Cardiac fibroblast (primary cell): ENCODE data around the gene DAND5.
A peak's percentile ranks its signal among the peaks of the same experiment; 100 is the strongest.
"Not testable (repeated sequence)": the region's sequence is repeated elsewhere in the genome, so short reads cannot be mapped to it uniquely, and the experiment has no call there.

Experiments used
- DNase-seq, 2 donors: peaks; one replicate each; pipeline versions ENCODE4 v3.0.0 to v3.0.0-alpha.2; 2010; ENCODE audit warnings: low read depth in 2 of 2
- H3K4me3 ChIP-seq, 2 donors: replicated peaks in 1 of 2; 1 replicate in 1 of 2; 2 replicates in 1 of 2; pipeline ENCODE4 v1.5.1; 2011; ENCODE audit warnings: low read depth in 2 of 2, low read length in 2 of 2, mild to moderate bottlenecking in 2 of 2, moderate library complexity in 1 of 2
- TF ChIP-seq, protein P1 (sequence below): IDR thresholded peaks from one replicate; pipeline ENCODE4 v1.5.1; 2011; ENCODE audit warnings: low read depth, mild to moderate bottlenecking, low read length, inconsistent platforms

Gene DAND5

DNA sequence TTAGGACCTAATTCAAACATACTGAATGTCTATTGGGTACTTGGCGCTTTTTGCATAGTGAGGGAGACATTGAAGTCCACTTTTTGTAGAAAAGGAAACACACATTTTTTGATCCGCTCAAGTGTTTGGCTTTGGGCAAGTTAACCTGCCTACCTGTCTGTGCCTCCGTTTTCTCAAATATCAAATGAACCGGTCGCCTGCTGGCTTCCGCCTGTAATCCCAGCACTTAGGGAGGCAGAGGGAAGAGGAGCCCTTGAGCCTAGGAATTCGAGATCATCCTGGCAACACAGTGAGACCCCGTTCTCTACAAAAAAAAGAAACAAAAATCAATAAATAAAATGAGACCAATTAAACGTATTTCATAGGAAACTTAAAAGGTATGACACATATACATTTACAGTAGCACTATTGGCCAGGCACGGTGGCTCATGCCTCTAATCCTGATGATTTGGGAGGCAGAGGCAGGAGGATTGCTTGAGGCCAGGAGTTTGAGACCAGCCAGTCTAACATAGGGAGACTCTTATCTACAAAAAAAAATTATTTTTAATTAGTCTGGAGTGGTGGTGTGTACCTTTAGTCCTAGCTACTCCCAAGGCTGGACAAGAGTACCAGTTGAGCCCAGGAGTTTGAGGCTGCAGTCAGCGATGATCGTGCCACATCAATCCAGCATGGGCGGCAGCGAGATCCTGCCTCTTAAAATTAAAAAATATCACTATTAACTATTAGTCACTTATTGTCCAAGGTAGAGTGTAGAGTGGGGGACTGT lies 22.5 kb upstream of the DAND5 start:
- DNase-seq = no peak
- H3K4me3 ChIP-seq = peak overlapping the region; percentile 60 to 76
- TF ChIP-seq, protein P1, sequence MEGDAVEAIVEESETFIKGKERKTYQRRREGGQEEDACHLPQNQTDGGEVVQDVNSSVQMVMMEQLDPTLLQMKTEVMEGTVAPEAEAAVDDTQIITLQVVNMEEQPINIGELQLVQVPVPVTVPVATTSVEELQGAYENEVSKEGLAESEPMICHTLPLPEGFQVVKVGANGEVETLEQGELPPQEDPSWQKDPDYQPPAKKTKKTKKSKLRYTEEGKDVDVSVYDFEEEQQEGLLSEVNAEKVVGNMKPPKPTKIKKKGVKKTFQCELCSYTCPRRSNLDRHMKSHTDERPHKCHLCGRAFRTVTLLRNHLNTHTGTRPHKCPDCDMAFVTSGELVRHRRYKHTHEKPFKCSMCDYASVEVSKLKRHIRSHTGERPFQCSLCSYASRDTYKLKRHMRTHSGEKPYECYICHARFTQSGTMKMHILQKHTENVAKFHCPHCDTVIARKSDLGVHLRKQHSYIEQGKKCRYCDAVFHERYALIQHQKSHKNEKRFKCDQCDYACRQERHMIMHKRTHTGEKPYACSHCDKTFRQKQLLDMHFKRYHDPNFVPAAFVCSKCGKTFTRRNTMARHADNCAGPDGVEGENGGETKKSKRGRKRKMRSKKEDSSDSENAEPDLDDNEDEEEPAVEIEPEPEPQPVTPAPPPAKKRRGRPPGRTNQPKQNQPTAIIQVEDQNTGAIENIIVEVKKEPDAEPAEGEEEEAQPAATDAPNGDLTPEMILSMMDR = no peak

- H3K4me3 ChIP-seq = no peak overlapping the region
- no peak for DNase-seq
- TF ChIP-seq, protein P1 = no peak
Measured at GRCh38 chr19:12947702-12948611, 21.4 kb upstream of the DAND5 start.

DNA sequence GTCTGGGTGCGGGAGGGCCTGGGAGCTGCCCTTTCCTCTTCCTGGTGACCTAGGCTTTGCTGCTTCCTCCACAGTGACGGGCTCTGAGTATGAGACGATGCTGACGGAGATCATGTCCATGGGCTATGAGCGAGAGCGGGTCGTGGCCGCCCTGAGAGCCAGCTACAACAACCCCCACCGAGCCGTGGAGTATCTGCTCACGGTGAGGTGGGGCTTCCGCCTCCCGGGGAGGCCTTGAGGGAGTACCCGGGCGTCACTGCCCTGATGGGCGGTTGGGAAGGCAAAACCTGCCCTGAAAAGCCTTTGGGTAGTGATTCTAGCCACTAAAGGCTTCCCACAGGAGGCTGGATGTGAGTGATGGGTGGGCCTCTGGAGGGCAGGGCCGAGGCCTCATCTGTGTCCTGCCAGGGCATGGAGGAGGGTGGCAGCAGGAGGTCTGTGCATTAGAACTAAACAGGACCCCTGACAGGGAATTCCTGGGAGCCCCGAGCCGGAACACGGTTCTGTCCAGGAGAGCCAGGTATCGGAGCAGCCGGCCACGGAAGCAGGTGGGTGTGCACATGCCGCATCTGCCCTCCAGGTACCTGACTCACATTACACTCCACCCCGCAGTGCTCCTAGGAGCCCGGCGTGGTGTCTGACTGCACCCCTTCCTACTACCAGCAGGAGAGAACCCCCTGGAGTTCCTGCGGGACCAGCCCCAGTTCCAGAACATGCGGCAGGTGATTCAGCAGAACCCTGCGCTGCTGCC lies 20.6 kb upstream of the DAND5 start:
- TF ChIP-seq, protein P1 = no peak
- DNase-seq = no peak
- no peak overlapping the region for H3K4me3 ChIP-seq

DNA sequence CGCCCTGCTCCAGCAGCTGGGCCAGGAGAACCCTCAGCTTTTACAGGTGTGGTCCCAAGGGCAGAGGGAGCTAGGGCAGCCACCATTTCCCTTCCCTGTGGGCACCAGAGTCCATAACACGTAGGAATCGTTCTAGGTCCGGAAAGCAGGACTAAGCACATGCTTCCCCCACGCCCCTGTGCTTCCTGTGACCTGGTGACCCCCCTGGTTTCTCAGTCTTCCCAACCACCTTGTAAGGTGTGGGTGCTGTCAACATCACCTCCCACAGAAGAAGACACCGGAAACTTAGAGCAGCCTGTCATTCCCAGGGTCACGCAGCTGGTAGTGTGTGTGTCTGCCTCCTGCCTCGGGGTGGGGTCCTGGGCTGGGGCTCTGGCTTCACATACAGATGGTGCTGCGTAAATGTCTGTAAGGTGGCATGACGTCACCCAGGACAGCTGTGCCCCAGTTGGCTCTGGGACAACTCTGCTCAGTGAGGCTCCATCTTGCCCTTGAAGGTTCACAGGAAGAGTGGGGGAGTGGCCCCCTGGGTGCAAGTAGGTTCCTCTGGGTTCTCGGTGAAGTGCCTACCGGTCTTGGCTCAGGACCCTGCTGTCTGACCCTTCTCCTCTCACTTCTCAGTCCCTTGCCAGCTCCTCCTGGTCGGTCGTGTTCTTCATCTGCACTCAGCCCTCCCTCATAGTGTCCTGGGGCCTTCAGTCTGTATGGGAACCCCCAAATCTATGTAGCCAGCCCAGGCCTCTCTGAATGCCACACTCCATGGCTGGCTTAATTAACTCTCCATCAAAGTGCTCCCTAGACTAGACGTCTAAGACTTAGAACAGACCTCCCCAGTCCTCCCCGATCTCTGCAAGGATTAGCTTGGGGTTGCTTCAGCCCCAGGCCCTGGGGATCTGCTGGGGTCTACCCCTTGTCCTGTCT lies 19.8 kb upstream of the DAND5 start:
- DNase-seq = no peak
- TF ChIP-seq, protein P1 = no peak
- H3K4me3 ChIP-seq = no peak overlapping the region

DNA sequence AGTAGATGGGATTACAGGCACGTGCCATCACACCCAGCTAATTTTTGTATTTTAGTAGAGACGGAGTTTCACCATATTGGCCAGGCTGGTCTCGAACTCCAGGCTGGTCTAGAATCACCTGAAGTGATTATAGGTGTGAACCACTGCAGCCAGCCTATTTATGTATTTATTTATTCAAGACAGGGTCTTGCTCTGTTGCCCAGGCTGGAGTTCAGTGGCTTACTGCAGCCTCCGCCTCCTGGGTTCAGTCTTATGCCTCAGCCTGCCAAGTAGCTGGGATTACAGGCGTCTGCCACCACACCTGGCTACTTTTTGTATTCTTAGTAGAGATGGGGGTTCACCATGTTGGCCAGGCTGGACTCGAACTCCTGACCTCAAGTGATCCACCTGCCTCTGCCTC lies 17.3 kb upstream of the DAND5 start:
- DNase-seq, H3K4me3 ChIP-seq: not testable (repeated sequence)

DNA sequence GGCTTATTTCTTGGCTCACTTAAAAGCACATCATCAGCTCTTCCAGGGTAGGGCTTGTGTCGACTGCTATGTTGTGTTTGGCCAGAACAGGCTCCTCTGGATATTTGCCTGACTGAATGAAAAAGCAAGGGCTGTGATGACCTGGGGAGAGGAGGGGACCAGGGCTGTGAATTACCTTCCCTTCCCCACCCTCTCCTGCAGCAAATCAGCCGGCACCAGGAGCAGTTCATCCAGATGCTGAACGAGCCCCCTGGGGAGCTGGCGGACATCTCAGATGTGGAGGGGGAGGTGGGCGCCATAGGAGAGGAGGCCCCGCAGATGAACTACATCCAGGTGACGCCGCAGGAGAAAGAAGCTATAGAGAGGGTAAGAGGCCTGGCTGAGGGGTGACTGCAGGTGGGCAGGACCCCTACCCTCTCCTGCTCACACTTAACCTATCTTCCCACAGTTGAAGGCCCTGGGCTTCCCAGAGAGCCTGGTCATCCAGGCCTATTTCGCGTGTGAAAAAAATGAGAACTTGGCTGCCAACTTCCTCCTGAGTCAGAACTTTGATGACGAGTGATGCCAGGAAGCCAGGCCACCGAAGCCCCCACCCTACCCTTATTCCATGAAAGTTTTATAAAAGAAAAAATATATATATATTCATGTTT lies 16.8 kb upstream of the DAND5 start:
- no peak overlapping the region for H3K4me3 ChIP-seq
- TF ChIP-seq, protein P1 = no peak
- peak; percentile 89 to 92 for DNase-seq
